Fibroblast of lung (primary cell): ENCODE results near the gene USP37.

Experiments
- EZH2 ChIP-seq: IDR thresholded peaks from 2 replicates; pipeline ENCODE4 v1.5.1; 2012; ENCODE audit warnings: low read length, control low read depth, mild to moderate bottlenecking; ENCODE audit errors: missing control alignments
- TF ChIP-seq, protein P1 (sequence below), 2 donors: IDR thresholded peaks in 1 of 2; conservative IDR thresholded peaks in 1 of 2; 1 replicate in 1 of 2; 2 replicates in 1 of 2; pipeline ENCODE4 v1.5.1; 2011 to 2012; ENCODE audit warnings: low read length in 2 of 2, control low read depth in 1 of 2, inconsistent platforms in 1 of 2, low read depth in 1 of 2, mild to moderate bottlenecking in 1 of 2

DNA sequence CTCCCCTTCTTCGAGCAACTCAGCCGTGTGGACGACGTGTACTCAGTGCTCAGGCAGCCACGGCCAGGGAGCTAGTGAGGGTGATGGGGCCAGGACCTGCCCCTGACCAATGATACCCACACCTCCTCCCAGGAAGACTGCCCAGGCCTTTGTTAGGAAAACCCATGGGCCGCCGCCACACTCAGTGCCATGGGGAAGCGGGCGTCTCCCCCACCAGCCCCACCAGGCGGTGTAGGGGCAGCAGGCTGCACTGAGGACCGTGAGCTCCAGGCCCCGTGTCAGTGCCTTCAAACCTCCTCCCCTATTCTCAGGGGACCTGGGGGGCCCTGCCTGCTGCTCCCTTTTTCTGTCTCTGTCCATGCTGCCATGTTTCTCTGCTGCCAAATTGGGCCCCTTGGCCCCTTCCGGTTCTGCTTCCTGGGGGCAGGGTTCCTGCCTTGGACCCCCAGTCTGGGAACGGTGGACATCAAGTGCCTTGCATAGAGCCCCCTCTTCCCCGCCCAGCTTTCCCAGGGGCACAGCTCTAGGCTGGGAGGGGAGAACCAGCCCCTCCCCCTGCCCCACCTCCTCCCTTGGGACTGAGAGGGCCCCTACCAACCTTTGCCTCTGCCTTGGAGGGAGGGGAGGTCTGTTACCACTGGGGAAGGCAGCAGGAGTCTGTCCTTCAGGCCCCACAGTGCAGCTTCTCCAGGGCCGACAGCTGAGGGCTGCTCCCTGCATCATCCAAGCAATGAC, 163.6 kb downstream of the USP37 start:
- TF ChIP-seq, protein P1, sequence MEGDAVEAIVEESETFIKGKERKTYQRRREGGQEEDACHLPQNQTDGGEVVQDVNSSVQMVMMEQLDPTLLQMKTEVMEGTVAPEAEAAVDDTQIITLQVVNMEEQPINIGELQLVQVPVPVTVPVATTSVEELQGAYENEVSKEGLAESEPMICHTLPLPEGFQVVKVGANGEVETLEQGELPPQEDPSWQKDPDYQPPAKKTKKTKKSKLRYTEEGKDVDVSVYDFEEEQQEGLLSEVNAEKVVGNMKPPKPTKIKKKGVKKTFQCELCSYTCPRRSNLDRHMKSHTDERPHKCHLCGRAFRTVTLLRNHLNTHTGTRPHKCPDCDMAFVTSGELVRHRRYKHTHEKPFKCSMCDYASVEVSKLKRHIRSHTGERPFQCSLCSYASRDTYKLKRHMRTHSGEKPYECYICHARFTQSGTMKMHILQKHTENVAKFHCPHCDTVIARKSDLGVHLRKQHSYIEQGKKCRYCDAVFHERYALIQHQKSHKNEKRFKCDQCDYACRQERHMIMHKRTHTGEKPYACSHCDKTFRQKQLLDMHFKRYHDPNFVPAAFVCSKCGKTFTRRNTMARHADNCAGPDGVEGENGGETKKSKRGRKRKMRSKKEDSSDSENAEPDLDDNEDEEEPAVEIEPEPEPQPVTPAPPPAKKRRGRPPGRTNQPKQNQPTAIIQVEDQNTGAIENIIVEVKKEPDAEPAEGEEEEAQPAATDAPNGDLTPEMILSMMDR (conservative IDR thresholded peaks at IDR 0.05 in 1 of 2, IDR thresholded peaks at IDR 0.05 in 1 of 2; ENCODE audit: low read depth in 1 of 2, low read length in 2 of 2): no peak
- TF ChIP-seq EZH2: no peak
